Activated CD4-positive, alpha-beta T cell treated with anti-CD3 and anti-CD28 coated beads, Interleukin-2, amount 50 U/mL, for 1 hour (primary cell): ENCODE results near the gene SAP25.
"Not testable (repeated sequence)": the region's sequence is repeated elsewhere in the genome, so short reads cannot be mapped to it uniquely, and the experiment has no call there.

Source experiments
- DNase-seq: peaks from one replicate; pipeline ENCODE4 v3.0.0-alpha.2; 2020

Gene SAP25

DNA sequence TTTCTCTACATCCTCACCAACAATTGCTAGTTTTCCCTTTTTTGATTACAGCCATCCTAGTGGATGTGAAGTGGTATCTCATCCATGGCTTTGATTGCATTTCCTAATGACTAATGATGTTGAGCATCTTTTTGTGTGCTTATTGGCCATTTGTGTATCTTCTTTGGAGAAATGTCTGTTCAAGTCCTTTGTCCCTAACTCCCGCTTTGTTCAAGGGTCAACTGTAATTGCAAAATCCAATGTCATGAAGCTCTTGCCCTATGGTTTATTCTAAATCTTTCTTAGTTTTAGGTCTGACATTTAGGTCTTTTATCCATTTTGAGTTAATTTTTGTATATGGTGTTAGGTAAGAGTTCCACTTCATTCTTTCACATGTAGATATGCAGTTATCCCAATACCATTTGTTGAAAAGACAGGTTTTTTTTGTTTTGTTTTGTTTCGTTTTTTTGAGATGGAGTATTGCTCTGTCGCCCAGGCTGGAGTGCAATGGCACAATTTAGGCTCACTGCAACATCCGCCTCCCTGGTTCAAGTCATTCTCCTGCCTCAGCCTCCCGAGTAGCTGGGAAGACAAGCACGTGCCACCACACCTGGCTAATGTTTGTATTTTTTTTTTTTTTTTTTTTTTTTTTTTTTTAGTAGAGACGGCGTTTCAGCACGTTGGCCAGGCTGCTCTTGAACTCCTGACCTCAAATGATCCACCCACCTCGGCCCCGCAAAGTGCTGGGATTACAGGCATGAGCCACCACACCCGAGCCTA lies 45.4 kb downstream of the SAP25 start:
- not testable (repeated sequence) for DNase-seq

DNA sequence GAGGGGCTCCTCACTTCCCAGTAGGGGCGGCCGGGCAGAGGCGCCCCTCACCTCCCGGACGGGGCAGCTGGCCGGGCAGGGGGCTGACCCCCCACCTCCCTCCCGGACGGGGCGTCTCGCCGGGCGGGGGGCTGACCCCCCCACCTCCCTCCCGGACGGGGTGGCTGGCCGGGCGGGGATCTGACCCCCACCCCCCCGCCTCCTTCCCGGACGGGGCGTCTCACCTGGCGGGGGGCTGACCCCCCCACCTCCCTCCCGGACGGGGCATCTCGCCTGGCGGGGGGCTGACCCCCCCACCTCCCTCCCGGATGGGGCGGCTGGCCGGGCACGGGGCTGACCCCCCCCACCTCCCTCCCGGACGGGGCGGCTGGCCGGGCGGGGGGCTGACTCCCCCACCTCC lies 50.5 kb downstream of the SAP25 start:
- not testable (repeated sequence) for DNase-seq
